OCI-LY1 (cell line): Measurements from ENCODE around the gene ETV6.
A peak's percentile ranks its signal among the peaks of the same experiment; 100 is the strongest.

Source experiments
- H2AFZ ChIP-seq: fragments of 200-600 bp; sonication (generic), shearing (Covaris generic); 2 replicates; pipeline ENCODE4 v1.6.0; 2014; ENCODE audit warnings: antibody characterized with exemption, mild to moderate bottlenecking, low read length
- H3F3A ChIP-seq: fragments of 200-600 bp; sonication (generic), shearing (Covaris generic); 2 replicates; pipeline ENCODE4 v1.6.0; 2014; ENCODE audit warnings: mild to moderate bottlenecking, antibody characterized with exemption, low read length, moderate library complexity; ENCODE audit not compliant: insufficient read depth
- H3K27ac ChIP-seq: fragments of 200-600 bp; sonication (generic); 2 replicates; pipeline ENCODE4 v1.5.1; 2014; ENCODE audit warnings: low read length, mixed run types, mild to moderate bottlenecking, low read depth; ENCODE audit not compliant: poor library complexity, severe bottlenecking
- H3K27me3 ChIP-seq: fragments of 200-600 bp; sonication (generic); 2 replicates; pipeline ENCODE4 v1.6.0; 2014; ENCODE audit warnings: antibody characterized with exemption, mild to moderate bottlenecking, low read length, moderate library complexity; ENCODE audit not compliant: insufficient read depth
- H3K36me3 ChIP-seq: fragments of 200-600 bp; sonication (generic); 2 replicates; pipeline ENCODE4 v1.6.1; 2014; ENCODE audit warnings: mild to moderate bottlenecking, antibody characterized with exemption, low read length, moderate library complexity, mixed read lengths; ENCODE audit not compliant: insufficient read depth
- H3K4me1 ChIP-seq: fragments of 200-600 bp; sonication (generic); 2 replicates; pipeline ENCODE4 v1.5.1; 2014; ENCODE audit warnings: mild to moderate bottlenecking, low read length, moderate library complexity; ENCODE audit not compliant: insufficient read depth, severe bottlenecking
- H3K4me2 ChIP-seq: fragments of 200-600 bp; sonication (generic), shearing (Covaris generic); 2 replicates; pipeline ENCODE4 v1.6.1; 2014; ENCODE audit warnings: low read length
- H3K4me3 ChIP-seq: fragments of 200-600 bp; sonication (generic); 2 replicates; pipeline ENCODE4 v1.5.1; 2014; ENCODE audit warnings: low read length, low read depth, mild to moderate bottlenecking, mixed read lengths; ENCODE audit not compliant: poor library complexity, severe bottlenecking
- H3K79me2 ChIP-seq: fragments of 200-600 bp; shearing (Covaris generic); 2 replicates; pipeline ENCODE4 v1.6.1; 2016; ENCODE audit warnings: mixed run types, low read length, mixed read lengths; ENCODE audit not compliant: insufficient read depth
- H3K9ac ChIP-seq: fragments of 200-600 bp; sonication (generic), shearing (Covaris generic); 2 replicates; pipeline ENCODE4 v1.6.1; 2014; ENCODE audit warnings: mild to moderate bottlenecking, low read length, mixed read lengths
- H3K9me2 ChIP-seq: fragments of 200-600 bp; sonication (generic), shearing (Covaris generic); 2 replicates; pipeline ENCODE4 v1.6.1; 2014; ENCODE audit warnings: low read depth, mild to moderate bottlenecking, low read length, mixed read lengths
- H3K9me3 ChIP-seq: fragments of 200-600 bp; shearing (Covaris generic); 2 replicates; pipeline ENCODE4 v1.6.1; 2014; ENCODE audit warnings: low read length, mixed read lengths
- H4K20me1 ChIP-seq: fragments of 200-600 bp; sonication (generic), shearing (Covaris generic); 2 replicates; pipeline ENCODE4 v1.6.0; 2016; ENCODE audit warnings: mild to moderate bottlenecking, low read length; ENCODE audit not compliant: insufficient read depth
- EZH2 ChIP-seq: fragments of 200-600 bp; sonication (generic), shearing (Covaris generic); IDR thresholded peaks from 2 replicates; pipeline ENCODE4 v1.8.0; 2017; ENCODE audit warnings: borderline replicate concordance, mixed run types, mild to moderate bottlenecking, antibody characterized with exemption, low read length, moderate library complexity, mixed read lengths
- TF ChIP-seq, protein P1 (sequence below): fragments of 200-600 bp; sonication (generic), shearing (Covaris generic); IDR thresholded peaks from 2 replicates; pipeline ENCODE4 v1.5.1; 2017; ENCODE audit warnings: mild to moderate bottlenecking, antibody characterized with exemption, low read length, moderate library complexity, mixed read lengths

ETV6 gene

DNA sequence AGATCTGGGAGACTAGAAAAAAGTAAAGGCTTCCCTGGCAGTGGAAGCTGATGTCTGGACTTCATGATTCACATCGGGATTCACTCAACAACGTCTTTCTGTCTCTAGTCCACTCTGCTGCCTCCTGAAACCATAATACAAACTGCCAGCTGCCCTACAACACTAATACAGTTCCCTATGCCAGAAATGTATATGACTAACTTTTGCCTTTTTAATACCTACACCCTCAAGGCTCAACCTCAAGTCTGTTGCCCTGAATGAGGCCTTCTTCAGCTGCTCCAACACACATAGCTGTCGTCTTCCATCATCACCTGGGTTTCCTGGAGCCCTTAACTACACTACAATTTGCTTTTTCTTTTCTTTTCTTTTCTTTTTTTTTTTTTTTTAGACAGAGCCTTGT, 238.6 kb downstream of the ETV6 start:
- Histone ChIP-seq H3K9me2 (no peaks in the 10 kb centered on the region), H2AFZ (no peak overlapping the region), H3K4me2 (no peak overlapping the region), H3K27ac (peak overlapping the region; percentile 43), H3K27me3 (no peaks in the 10 kb centered on the region), H3K4me1 (peaks cover 59% of the 10 kb centered on the region), H3K79me2 (no peaks in the 10 kb centered on the region), H3K36me3 (peaks cover 4% of the 10 kb centered on the region; the same call in 1 of the 2 replicates), H3K4me3 (no peak overlapping the region), H3F3A (no peaks in the 10 kb centered on the region), H3K9ac (no peak overlapping the region), H4K20me1 (no peaks in the 10 kb centered on the region), H3K9me3 (no peaks in the 10 kb centered on the region)
- no peak for TF ChIP-seq EZH2
- TF ChIP-seq, protein P1, sequence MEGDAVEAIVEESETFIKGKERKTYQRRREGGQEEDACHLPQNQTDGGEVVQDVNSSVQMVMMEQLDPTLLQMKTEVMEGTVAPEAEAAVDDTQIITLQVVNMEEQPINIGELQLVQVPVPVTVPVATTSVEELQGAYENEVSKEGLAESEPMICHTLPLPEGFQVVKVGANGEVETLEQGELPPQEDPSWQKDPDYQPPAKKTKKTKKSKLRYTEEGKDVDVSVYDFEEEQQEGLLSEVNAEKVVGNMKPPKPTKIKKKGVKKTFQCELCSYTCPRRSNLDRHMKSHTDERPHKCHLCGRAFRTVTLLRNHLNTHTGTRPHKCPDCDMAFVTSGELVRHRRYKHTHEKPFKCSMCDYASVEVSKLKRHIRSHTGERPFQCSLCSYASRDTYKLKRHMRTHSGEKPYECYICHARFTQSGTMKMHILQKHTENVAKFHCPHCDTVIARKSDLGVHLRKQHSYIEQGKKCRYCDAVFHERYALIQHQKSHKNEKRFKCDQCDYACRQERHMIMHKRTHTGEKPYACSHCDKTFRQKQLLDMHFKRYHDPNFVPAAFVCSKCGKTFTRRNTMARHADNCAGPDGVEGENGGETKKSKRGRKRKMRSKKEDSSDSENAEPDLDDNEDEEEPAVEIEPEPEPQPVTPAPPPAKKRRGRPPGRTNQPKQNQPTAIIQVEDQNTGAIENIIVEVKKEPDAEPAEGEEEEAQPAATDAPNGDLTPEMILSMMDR = no peak

DNA sequence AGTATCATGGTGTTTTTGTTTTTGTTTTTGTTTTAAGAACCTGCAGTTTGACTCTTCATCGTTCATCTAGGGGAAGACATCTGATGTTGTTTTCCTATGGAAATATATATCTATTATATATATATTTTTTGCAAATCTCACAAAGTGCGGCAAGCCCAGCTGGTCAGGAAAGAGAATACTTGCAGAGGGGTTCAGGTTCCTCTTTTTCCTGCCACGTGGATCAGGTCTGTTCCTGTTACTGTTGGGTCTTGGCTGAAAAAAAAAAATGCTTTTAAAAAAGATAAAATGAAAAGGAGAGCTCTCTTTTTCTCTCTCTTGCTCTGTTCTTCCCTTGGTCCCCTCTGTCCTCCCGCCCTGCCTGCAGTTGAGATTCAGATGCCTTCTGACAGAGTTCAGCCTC, 241.9 kb downstream of the ETV6 start:
- Histone ChIP-seq H3K9ac (peak overlapping the region; percentile 49), H3K9me2 (no peaks in the 10 kb centered on the region), H3K4me3 (no peak overlapping the region), H3K9me3 (no peaks in the 10 kb centered on the region), H3K27ac (peak overlapping the region; percentile 99), H3K27me3 (no peaks in the 10 kb centered on the region), H2AFZ (no peak overlapping the region), H3K4me2 (peak overlapping the region; percentile 12; the same call in 1 of the 2 replicates), H3K79me2 (no peaks in the 10 kb centered on the region), H3F3A (no peaks in the 10 kb centered on the region), H3K4me1 (peaks cover 67% of the 10 kb centered on the region), H4K20me1 (no peaks in the 10 kb centered on the region), H3K36me3 (peaks cover 4% of the 10 kb centered on the region; the same call in 1 of the 2 replicates)
- TF ChIP-seq, protein P1 = no peak
- TF ChIP-seq EZH2 = no peak

DNA sequence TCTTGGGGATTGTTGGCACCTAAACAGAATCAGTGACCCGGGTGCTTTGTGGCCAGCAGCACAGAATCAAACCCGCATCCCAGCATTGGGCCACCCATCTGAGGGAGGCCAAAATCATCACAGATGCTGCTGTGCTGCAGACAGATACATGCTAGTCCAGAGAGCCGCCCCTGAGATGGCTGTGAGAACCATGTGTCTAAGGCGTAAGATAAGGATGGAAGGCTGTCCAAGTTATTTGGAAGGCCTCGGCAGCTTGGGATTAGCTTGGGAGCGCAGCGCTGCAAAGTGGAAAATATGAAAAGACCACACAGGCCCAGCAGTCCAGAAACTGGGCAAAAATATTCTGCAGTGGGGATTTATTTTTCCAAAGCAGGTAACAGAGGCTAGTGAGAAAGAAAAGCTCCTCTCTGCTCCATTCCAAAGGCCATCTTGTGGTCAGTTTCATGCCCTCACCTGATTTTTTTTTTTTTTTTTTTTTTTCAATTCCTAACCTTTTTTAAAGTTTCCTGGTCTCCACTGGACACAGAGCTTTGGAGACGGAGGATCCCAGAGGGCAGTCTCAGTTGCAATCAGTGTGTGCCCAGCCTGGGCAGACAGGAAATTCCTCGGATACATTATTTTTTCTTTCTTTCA, 242.4 kb downstream of the ETV6 start:
- TF ChIP-seq, protein P1 = no peak
- TF ChIP-seq EZH2 = no peak
- peak overlapping the region; percentile 12; the same call in 1 of the 2 replicates for H3K4me2 ChIP-seq
- peak overlapping the region; percentile 99 for H3K27ac ChIP-seq
- H3K9me3 ChIP-seq = no peaks in the 10 kb centered on the region
- H3K36me3 ChIP-seq = peaks cover 4% of the 10 kb centered on the region; the same call in 1 of the 2 replicates
- no peaks in the 10 kb centered on the region for H4K20me1 ChIP-seq
- H3K27me3 ChIP-seq = no peaks in the 10 kb centered on the region
- H3K9ac ChIP-seq = peak overlapping the region; percentile 49
- no peaks in the 10 kb centered on the region for H3K9me2 ChIP-seq
- H3K4me1 ChIP-seq = peaks cover 72% of the 10 kb centered on the region
- no peaks in the 10 kb centered on the region for H3K79me2 ChIP-seq
- no peak overlapping the region for H2AFZ ChIP-seq
- H3K4me3 ChIP-seq = no peak overlapping the region
- no peaks in the 10 kb centered on the region for H3F3A ChIP-seq
